Measurements from ENCODE around the gene SEPTIN14.
"Not testable (repeated sequence)": the region's sequence is repeated elsewhere in the genome, so short reads cannot be mapped to it uniquely, and the experiment has no call there.

GRCh38 chr7:55868989-55869388, 6.4 kb upstream of the SEPTIN14 start:
- not testable (repeated sequence) for TF ChIP-seq CTCF (IDR thresholded peaks at IDR 0.05; ENCODE audit: low read depth, low read length, poor library complexity, severe bottlenecking); EZH2phosphoT487 (IDR thresholded peaks at IDR 0.05; ENCODE audit: borderline replicate concordance, low read length)

Data from DOHH2 (cell line).